GM21447 (cell line): ENCODE measurements around the gene HSD11B1L.

Source experiments
- ATAC-seq: cut with Tn5 transposase; IDR thresholded peaks from one replicate; pipeline ENCODE4 v1.9.1; 2021; ENCODE audit not compliant: unreplicated experiment

The HSD11B1L gene, protein sequence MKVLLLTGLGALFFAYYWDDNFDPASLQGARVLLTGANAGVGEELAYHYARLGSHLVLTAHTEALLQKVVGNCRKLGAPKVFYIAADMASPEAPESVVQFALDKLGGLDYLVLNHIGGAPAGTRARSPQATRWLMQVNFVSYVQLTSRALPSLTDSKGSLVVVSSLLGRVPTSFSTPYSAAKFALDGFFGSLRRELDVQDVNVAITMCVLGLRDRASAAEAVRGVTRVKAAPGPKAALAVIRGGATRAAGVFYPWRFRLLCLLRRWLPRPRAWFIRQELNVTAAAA

GRCh38 chr19:5680437-5681368 is at the start of gene HSD11B1L, which contains the start of gene MICOS13:
Gene HSD11B1L (plus strand): TSS chr19:5681027. CDS start chr19:5684833, 3,806 bp downstream.
Gene MICOS13 (minus strand): TSS chr19:5680516. CDS start chr19:5680486, 30 bp downstream.
- peak; percentile 88 for ATAC-seq

- no peak for ATAC-seq
Measured at GRCh38 chr19:5631567-5632240, 49.1 kb upstream of the HSD11B1L start.

GRCh38 chr19:5632241-5632612 is 48.6 kb upstream of the HSD11B1L start:
- no peak for ATAC-seq

DNA sequence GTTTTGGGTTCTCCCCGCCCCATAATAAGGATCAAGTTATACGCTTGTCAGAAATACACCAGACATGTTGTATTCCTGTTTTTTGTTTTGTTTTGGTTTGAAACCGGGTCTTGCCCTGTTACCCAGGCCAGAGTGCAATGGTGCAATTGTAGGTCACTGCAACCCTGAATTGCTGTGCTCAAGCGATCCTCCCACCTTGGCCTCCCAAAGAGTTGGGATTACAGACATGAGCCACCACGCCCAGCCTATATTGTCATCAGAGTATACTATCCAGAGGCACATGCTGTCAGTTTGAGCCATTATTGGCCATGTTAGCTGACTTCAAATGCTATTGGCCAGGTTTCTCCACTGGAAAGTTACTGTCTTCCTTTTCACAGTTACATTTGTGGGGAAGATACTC is 48.2 kb upstream of the HSD11B1L start:
- no peak for ATAC-seq

DNA sequence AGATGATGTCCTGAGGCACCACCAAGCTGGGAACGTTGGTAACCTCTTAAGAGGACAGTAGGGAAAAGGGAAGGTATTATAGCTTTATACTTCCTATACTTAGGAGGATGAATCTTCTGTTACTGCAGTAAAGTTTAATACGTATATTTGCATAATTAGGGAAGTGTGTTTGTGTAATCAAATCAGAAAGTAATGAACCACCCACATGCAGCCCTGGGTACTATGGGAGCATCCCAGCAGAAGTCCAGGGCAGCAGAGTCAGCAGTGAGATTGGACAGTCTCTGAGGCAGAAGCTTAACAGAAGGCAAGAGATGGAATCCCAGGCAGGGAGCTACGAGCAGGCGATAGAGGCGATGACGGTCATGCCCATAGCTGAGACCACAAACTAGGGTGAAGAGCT is 45.4 kb upstream of the HSD11B1L start:
- ATAC-seq, result no peak

DNA sequence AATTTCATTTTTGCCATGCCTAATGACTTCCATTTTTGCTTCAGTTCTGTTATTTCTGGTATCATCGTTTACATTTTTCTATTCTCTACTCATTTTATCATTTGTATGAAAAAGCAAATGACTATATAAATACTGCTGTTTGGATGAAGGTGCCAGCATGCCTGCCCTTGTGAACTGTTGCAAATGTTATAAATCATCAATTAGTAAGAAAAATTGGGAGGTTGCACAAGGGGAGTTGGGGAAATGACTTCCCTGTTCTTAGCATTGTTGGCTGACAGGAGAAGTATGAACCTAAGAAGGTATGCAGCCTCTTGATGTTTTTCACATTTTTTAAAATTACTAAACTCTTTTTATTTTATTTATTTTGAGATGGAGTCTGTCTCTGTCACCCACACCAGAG is 42.9 kb upstream of the HSD11B1L start:
- no peak for ATAC-seq

GRCh38 chr19:5641171-5641570 is 39.7 kb upstream of the HSD11B1L start:
- ATAC-seq, result no peak

- no peak for ATAC-seq
Measured at GRCh38 chr19:5642204-5642603, 38.6 kb upstream of the HSD11B1L start.

DNA sequence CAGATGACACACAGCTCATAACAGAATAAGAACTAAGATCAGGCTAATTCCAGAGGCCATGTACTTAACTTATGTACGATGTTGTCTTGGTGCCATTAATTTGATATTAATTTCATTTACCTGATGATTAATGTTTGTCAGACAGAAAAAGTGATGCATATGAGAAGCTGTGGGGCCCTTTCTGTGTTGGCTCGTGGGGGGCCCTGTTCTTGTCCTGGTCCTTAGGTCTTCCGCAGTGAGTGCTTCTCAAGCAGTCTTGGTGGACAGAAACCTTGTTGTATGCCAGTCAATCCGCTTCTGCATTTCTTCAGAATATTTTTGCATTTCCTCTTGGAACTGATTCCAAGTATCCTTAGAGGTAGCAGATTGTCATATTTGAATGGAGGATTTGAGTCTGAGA is 37.8 kb upstream of the HSD11B1L start:
- ATAC-seq, result no peak

DNA sequence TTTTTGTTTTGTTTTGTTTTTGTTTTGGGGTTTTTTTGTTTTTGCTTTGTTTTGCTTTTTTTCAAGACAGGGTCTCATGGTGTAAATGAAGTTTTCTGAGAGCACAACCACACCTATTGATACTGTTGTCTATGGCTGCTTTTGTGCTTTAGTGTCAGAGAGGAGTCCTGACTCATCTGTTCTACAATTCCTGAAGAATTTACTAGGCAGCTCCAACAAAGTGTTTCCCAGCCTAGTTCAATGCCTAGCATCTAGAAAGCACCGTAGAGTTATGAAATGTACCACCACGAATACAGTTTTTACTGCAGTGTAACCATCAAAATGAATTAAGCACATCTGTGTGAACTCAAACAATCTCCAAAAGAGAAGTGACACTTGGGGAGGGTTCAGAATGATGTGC is 36.8 kb upstream of the HSD11B1L start:
- ATAC-seq, result no peak

GRCh38 chr19:5645409-5645808 is 35.4 kb upstream of the HSD11B1L start:
- ATAC-seq, result no peak

- no peak for ATAC-seq
Measured at GRCh38 chr19:5646703-5647102, 34.1 kb upstream of the HSD11B1L start.

DNA sequence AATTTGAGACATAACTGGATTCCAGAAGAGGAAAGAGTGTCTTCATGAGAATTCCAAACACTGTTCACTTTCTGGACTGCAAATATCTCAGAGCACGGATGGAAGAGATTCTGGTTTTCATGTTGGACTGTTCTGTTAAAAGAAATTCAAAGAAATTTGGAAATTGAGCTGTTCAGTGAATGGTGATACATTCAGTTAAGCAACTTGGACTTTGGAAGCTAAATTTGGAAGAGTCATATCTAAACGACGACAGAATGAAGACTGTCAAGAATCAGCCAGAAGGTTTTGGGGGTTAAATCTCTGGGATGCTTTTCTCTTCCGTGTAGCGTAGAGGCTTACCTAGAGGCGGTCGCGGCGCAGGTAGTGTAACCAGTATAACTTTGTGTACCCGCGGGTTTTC is 32.4 kb upstream of the HSD11B1L start:
- ATAC-seq, result no peak

DNA sequence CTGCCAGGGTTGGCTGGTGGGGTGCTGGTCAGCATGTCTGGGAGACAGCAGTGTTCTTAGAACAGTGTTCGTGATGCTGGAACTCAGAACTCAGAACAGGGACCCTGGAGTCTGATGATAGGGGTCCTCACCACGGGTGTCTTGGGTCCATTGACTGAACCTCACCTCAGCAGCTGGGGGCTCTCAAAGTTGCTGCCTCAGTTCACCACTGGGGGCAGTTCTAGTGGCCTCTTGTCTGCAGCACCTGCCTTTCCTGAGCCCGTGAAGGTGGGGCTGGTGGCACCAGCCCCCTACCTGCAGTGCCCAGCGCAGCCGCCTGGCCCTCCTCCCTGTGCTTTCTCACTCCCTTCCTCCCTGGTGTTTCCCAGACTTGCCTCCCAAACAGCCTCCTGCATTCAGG is 29.5 kb upstream of the HSD11B1L start:
- ATAC-seq, result no peak

DNA sequence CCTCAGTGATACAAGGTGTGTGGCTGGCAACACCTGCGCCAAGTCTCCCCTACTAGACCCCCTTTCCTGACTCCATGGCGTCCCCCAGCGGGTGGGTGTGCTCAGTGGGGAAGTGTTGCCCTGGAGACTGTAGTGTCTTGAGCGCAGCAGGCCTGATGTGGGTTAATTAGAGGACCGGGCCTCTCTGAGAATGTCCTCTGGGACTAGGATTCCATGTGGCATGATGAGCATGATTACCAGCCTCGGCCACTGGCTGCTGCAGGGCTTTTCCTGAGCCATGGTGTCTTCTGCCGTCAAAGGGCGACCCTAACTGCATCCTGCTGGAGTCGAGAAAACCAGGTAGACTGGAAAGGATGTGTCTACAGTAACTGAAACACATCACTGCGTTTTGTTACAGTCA is 28.6 kb upstream of the HSD11B1L start:
- no peak for ATAC-seq

GRCh38 chr19:5654931-5655330 is 25.9 kb upstream of the HSD11B1L start:
- no peak for ATAC-seq

DNA sequence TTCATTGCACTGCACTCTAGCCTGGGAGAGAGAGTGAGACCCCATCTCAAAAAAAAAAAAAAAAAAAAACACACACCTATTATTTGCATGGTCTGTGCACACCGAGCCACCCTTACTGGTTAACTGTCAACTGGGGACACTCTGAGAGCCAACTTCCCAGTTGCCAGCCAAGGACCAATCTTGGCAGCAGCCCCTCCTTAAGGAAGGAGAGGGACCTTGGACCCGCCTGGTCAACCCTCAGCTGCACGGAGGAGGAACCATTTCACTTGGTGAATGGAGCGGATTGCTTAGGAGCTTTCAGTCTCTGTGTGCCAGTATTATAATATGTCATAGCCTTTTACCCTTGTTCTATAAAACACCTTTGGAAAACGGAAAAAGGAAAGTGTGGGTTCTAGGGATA is 25.4 kb upstream of the HSD11B1L start:
- no peak for ATAC-seq

GRCh38 chr19:5661483-5661882 is 19.3 kb upstream of the HSD11B1L start:
- no peak for ATAC-seq

DNA sequence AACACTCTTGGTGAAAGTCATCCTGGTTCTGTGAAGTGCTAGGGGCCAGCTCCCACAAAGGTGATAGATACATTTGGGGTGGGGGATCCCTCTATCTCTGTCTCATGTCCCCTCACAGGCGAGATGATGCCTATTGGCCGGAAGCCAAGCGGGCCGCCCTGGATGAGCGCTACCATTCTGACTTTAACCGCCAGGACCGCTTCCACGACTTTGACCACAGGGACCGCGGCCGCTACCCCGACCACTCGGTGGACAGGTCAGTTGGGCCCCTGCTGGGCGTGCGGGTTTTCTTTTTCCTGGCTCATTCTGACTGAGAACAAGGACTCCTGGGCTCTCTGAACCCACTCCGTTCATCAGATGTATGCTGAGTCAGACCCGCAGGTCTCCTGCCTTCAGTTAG is 16.9 kb upstream of the HSD11B1L start:
- ATAC-seq, result no peak

DNA sequence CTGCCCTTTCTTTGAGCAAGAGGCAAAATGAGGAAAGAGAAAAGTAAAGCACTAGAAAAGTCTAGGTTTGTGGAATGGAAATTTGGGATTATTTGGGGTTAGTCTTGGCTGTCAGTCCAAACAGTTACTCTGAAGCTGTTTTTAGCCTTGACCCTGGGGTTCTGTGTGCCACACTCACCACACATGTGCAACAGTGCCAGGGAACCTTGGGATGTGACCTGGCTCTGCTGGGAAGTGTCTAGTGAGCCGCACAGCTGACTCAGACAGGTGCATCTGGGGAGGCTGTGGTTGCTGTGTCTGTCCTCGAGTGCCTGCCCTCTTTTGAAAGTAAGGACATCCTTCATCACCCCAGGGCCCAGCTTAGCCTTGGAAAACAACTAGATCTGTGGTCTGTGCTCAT is 16.3 kb upstream of the HSD11B1L start:
- no peak for ATAC-seq

DNA sequence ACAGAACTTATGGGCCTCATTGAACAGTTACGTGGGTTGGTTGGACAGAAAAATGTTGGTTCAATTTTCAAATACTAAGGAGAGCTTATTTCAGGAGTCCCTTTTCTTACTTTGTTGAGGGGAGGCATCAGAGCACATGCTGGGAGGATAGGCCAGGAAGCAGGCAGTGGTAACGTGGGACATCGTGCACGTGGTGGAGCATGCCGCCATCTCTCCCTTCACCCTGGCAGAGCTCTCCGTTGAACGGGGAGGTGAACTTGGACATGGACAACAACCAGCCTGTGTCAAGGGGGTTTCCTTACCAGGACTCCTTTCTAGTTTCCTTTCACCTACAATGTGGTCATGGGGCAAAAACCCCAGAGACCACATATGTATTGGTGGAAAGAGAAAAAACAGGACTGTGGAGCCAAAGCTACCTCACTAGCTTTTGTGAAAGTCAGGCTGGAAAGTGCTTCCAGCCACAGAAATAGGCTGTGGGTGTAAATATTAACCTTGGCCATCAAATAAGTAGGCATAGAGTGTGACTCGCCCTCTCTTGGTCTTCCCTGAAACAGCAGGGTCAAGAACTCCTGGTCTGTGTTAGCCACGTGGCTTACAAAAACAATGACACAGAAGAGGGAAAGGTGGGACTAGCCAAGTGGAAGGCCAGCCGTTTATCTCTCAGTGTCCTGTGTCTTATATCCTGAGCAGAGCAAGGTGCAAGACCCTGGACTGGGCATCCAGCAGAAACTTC is 14.9 kb upstream of the HSD11B1L start:
- ATAC-seq, result no peak
